HG03457 (cell line): ENCODE measurements around the gene LRRC74B.
"Not testable (repeated sequence)": the region's sequence is repeated elsewhere in the genome, so short reads cannot be mapped to it uniquely, and the experiment has no call there.

Experiments used
- ATAC-seq: cut with Tn5 transposase; IDR thresholded peaks from one replicate; pipeline ENCODE4 v1.9.1; 2021; ENCODE audit warnings: moderate number of reproducible peaks; ENCODE audit not compliant: unreplicated experiment

Gene LRRC74B

GRCh38 chr22:21075516-21076138, 29.9 kb downstream of the LRRC74B start:
- no peak for ATAC-seq

DNA sequence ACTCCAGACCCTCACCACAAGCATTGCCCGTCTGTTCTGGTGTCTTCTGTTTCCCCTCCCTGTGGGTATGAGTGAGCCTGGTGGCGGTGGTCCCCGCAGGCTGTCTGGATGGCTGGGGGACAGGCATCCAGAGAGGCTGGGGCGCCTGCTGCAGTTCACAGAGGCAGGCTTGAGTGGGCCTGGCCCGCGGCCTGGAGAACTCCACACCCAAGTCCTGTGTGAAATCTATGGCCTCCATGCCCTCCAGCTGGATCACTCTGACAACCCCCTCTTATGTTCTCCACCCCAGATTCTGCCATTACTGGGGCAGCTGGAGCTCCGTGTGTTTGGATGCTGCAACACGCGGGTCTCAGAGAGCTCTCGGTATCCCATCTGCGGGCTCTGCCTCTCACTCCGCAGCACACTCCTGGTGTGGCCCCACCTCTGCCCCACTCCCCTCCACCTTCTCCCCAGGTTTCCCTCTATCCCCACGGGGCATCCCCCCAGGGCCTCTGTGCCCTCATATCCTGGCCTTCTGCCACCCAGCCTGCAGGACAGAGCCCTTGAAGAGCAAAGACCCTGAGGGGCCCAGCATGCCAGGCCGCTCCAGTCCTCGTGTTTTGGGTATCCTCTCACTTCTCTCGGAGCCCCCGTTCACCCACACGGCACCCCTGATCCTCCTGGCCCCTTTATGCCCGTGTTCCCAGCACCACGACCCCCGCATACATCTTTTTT, 31.3 kb downstream of the LRRC74B start:
- no peak for ATAC-seq

- ATAC-seq, result no peak
Measured at GRCh38 chr22:21077884-21078508, 32.2 kb downstream of the LRRC74B start.

DNA sequence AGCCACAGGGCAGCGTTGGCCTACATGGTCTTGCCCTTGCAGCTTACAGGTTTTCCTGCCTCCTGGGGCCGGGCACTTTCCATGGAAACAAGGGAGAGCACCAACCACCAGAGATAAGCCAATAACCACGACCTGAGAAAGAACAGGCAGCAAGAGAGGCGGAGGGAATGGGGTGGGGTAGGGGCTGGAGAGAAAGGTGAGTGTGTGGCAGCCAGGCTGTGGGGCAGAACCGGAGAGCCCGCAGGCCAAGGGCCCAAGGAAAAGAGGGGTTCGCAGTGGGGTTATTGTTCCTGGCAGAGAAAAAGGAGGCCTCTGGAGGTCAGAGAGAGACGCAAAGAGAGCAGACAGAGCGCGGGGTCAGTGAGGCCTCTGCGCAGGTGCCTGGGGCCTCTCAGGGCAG, 33.2 kb downstream of the LRRC74B start:
- no peak for ATAC-seq

DNA sequence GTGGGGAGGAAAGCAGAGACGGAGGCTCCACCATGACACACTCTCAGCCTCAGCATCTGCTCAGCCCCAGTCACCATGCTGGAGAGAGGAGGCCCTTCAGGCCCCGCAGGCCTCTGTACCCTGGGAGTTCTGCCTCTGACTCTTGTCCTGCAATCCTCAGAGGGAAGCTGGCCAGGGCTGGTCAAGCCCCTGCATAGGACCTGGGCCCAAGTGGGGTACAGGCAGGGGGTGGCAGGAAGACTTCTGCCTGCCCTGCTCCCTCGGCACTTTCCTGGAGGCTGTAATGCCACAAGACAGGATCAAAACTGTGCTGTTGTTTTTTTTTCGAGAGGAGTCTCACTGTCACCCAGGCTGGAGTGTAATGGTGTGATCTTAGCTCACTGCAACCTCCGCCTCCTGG, 33.7 kb downstream of the LRRC74B start:
- ATAC-seq, result no peak

DNA sequence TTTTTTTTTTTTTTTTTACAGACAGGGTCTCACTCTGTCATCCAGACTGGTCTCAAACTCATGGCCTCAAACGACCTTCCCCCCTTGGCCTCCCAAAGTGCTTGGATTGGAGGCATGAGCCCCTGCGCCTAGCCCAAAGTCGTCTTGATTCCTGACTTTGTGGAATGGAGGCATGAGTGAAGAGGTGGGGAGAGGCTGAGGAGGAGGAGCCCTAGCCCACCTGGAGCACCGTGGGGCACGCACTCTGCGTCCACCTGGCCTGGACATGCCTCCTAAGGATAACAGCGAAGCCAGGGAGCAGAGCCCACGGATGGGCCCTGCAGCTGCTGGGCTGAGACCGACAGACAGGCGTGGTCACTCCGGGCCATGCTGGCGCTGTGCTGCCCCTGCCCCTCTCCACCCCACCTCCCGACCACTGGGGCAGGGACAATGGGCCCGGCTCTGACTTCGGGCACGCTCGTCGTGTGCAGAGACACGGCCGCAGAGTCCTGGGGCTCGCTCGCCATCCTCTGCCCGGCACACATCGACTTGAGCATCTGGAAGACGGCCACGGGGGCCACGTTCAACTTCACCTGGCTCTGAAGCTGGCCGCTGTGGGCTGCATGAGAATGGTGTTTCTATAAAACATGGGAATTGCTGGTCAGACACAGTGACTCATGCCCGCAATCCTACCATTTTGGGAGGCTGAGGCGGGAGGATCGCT, 34.8 kb downstream of the LRRC74B start:
- ATAC-seq, result no peak

DNA sequence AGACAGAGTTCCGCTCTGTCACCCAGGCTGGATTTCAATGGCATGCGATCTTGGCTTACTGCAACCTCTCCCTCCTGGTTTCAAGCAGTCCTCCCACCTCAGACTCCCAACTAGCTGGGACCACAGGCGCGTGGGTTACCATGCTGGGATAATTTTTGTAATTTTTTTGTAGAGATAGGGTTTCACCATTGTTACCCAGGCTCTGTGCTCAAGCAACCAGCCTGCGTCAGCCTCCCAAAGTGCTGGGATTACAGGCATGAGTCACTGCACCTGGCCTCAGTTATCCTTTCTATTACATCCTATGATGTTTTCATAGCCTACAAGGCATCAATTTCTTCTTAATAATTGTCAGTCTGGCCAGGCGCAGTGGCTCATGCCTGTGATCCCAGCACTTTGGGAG, 36.5 kb downstream of the LRRC74B start:
- ATAC-seq, result no peak

DNA sequence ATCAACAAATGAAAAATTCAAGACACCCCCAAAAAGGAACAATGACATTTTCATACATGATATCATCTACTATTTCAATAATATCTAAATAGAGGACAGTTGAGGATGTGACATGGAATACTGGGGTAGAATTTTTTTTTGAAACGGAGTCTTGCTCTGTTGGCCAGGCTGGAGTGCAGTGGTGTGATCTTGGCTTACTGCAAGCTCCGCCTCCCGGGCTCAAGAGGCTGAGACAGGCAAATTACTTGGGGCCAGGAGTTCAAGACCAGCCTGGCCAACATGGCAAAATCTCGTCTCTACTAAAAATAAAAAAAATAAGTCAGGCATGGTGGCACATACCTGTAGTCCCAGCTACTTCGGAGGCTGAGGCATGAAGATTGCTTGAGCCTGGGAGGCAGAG, 41.4 kb downstream of the LRRC74B start:
- ATAC-seq, result no peak

GRCh38 chr22:21087926-21088325, 42.2 kb downstream of the LRRC74B start:
- ATAC-seq, result not testable (repeated sequence)

GRCh38 chr22:21091220-21091619, 45.5 kb downstream of the LRRC74B start:
- not testable (repeated sequence) for ATAC-seq

- ATAC-seq, result no peak
Measured at GRCh38 chr22:21092797-21093554, 47.2 kb downstream of the LRRC74B start.

GRCh38 chr22:21093555-21094137, 47.9 kb downstream of the LRRC74B start:
- ATAC-seq, result not testable (repeated sequence)

DNA sequence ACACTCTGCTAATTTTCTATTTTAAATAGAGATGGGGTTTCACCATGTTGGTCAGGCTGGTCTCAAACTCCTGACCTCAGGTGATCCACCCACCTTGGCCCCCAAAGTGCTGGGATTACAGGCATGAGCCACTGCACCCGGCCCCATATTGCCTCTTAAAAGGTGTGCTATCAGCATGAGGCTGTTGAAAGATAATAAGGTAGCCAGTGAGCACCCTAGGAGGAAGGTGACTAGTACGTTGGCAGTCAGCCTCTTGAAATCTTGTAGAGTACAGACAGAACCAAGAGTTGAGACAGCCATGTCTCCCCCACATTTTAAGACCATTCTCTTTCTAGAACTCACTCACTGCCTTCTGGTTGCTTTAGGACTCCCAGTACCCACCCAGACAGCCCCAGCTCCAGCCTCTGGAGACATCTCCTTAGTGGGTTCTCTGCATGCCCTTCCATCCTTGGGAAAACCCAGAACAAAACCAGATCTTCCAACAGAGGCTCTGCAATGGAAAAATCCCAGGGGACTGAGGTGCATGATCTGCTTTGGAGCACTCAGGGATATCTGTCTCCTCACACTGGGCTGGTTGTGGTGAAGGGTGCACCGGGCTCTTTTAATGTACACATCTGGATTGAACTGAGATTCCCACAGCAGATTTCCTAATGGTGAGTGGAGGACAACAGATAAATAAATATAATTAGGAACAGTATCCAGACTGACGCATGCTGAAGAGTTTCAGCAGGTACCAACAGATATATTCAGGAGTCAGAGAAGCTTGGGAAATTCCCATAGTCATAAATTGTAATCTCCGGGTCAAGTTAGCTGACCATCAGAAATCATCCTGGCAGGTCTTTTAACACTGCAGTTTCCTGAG, 49.4 kb downstream of the LRRC74B start:
- ATAC-seq, result no peak

- no peak for ATAC-seq
Measured at GRCh38 chr22:21095773-21096107, 50.0 kb downstream of the LRRC74B start.

GRCh38 chr22:21096878-21097277, 51.1 kb downstream of the LRRC74B start:
- ATAC-seq, result not testable (repeated sequence)

GRCh38 chr22:21098099-21098671, 52.4 kb downstream of the LRRC74B start:
- no peak for ATAC-seq

DNA sequence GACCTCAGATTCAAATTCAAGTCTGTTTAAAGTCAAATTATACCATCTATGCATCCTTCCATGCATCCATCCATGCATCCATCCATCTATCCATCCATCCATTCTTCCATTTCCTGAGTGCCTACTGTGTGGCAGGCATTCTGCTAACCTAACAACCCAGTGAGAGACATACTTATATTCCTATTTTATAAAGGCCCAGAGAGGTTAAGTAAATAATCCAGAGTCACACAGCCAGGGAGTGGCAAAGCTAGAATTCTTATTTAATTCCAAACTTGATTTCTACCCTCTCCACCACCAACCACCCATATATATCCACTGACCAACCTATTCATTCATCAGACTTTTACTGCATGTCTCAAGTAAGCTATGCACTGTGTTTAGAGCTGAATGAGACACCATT, 53.8 kb downstream of the LRRC74B start:
- no peak for ATAC-seq

DNA sequence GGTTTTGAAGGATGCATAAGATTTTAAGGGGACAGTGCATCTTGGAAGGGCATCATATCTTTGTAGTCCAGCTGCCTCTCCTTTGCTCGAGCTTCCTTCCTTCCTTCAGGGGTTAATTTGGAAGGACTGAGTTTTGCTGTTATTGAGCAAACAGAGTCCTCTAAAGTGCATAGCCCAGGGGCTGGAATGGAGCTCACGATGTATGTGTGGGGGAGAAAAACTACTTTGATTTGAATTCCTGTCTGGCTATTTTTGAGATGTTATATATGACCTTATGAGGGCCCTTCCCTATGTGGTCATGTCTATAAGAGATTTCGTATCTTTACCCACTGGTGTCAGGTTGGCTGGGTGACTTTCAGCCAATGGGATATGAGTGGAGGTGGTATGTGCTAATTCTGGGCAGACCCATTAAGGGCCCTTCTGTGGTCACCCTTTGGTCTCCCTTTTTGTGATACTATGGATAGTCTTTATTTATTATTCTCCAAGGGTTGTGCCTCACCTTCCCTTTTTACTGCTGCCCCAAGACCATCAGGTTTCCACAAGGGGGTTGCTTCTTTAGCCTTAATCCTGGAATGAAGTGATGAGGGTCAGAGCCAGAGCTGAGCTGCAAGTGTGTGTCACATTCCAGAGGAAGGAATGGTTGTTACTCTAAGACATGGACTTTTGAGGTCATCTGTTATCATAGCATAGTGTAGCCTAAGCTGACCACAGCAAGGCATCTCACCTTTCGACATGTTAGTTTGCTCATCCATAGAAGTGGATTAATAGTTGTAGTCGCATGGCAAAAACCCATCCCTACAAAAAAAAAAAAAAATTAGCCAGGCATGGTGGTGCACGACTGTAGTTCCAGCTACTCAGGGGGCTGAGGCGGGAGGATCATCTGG, 54.6 kb downstream of the LRRC74B start:
- no peak for ATAC-seq
